GM12875 (cell line): ENCODE measurements around the gene IQSEC3.

Source experiments
- H3K4me3 ChIP-seq: one replicate; pipeline ENCODE4 v1.5.1; 2011; ENCODE audit warnings: low read depth, low read length, control low read depth
- CTCF ChIP-seq: IDR thresholded peaks from 2 replicates; pipeline ENCODE4 v1.5.1; 2011; ENCODE audit warnings: low read depth, mild to moderate bottlenecking, control low read depth, inconsistent platforms, low read length, moderate library complexity, borderline replicate concordance; ENCODE audit not compliant: insufficient read depth

IQSEC3 gene

GRCh38 chr12:176321-177181, 110.0 kb downstream of the IQSEC3 start:
- no peak for TF ChIP-seq CTCF
- no peak overlapping the region for H3K4me3 ChIP-seq

GRCh38 chr12:177336-177979, 110.9 kb downstream of the IQSEC3 start:
- TF ChIP-seq CTCF, result no peak
- no peak overlapping the region for H3K4me3 ChIP-seq

- H3K4me3 ChIP-seq, result no peak overlapping the region
- TF ChIP-seq CTCF, result no peak
These were observed 111.6 kb downstream of the IQSEC3 start for GRCh38 chr12:177980-178828.

GRCh38 chr12:178829-179109, 112.2 kb downstream of the IQSEC3 start:
- no peak overlapping the region for H3K4me3 ChIP-seq
- TF ChIP-seq CTCF, result no peak

- no peak for TF ChIP-seq CTCF
- no peak overlapping the region for H3K4me3 ChIP-seq
These were observed 112.7 kb downstream of the IQSEC3 start for GRCh38 chr12:179131-179884.

GRCh38 chr12:179885-180284, 113.3 kb downstream of the IQSEC3 start:
- TF ChIP-seq CTCF, result no peak
- H3K4me3 ChIP-seq, result no peak overlapping the region
